Neural cell (in vitro differentiated cells): ENCODE results near the gene ITPR2. TPM values are rescaled to one million over a fixed set of nuclear protein-coding genes. Genes with fewer than 3 reads are reported as not detected.

Experiments used
- H2AFZ ChIP-seq: fragments of 200-600, 300-800 bp; sonication (generic), shearing (Covaris generic); 2 replicates; pipeline ENCODE4 v1.6.0; 2014; ENCODE audit warnings: low read depth, mild to moderate bottlenecking, antibody characterized with exemption, low read length, moderate library complexity
- H3F3A ChIP-seq: fragments of 200-600 bp; shearing (Covaris generic); 2 replicates; pipeline ENCODE4 v1.6.1; 2016; ENCODE audit warnings: mild to moderate bottlenecking, moderate library complexity, mixed read lengths, antibody characterized with exemption, low read length; ENCODE audit not compliant: insufficient read depth, poor library complexity, severe bottlenecking
- H3K27ac ChIP-seq: fragments of 200-600, 300-800 bp; sonication (generic), shearing (Covaris generic); 2 replicates; pipeline ENCODE4 v1.5.1; 2014; ENCODE audit warnings: mild to moderate bottlenecking, low read length, moderate library complexity
- H3K27me3 ChIP-seq: fragments of 300-800, 200-600 bp; sonication (generic), shearing (Covaris generic); 2 replicates; pipeline ENCODE4 v1.6.0; 2014; ENCODE audit warnings: mild to moderate bottlenecking, low read depth, low read length, moderate library complexity; ENCODE audit not compliant: insufficient read depth
- H3K36me3 ChIP-seq: fragments of 300-800, 200-600 bp; sonication (generic), shearing (Covaris generic); 2 replicates; pipeline ENCODE4 v1.5.1; 2014; ENCODE audit warnings: mild to moderate bottlenecking, antibody characterized with exemption, low read length, moderate library complexity; ENCODE audit not compliant: insufficient read depth
- H3K4me2 ChIP-seq: fragments of 300-800, 200-600 bp; sonication (generic), shearing (Covaris generic); 2 replicates; pipeline ENCODE4 v1.6.0; 2014; ENCODE audit warnings: mild to moderate bottlenecking, low read length
- H3K4me3 ChIP-seq: fragments of 300-800, 200-600 bp; sonication (generic), shearing (Covaris generic); 2 replicates; pipeline ENCODE4 v1.5.1; 2014; ENCODE audit warnings: mild to moderate bottlenecking, low read length, moderate library complexity
- H3K79me2 ChIP-seq: fragments of 200-600 bp; shearing (Covaris generic); replicated peaks from 2 replicates; pipeline ENCODE4 v1.6.0; 2014; ENCODE audit warnings: mild to moderate bottlenecking, low read length, moderate library complexity; ENCODE audit not compliant: insufficient read depth
- H3K9ac ChIP-seq: fragments of 300-800, 200-600 bp; sonication (generic), shearing (Covaris generic); 2 replicates; pipeline ENCODE4 v1.6.1; 2016; ENCODE audit warnings: mild to moderate bottlenecking, low read length, mixed read lengths
- H3K9me2 ChIP-seq: fragments of 200-600 bp; shearing (Covaris generic); 2 replicates; pipeline ENCODE4 v1.6.1; 2016; ENCODE audit warnings: mild to moderate bottlenecking, low read length, mixed read lengths; ENCODE audit not compliant: insufficient read depth
- H3K9me3 ChIP-seq: fragments of 200-600, 300-800 bp; sonication (generic), shearing (Covaris generic); 2 replicates; pipeline ENCODE4 v1.6.1; 2016; ENCODE audit warnings: mild to moderate bottlenecking, mixed run types, low read length, moderate library complexity, mixed read lengths
- H4K20me1 ChIP-seq: fragments of 200-600 bp; shearing (Covaris generic); 2 replicates; pipeline ENCODE4 v1.6.1; 2016; ENCODE audit warnings: mild to moderate bottlenecking, mixed run types; ENCODE audit not compliant: insufficient read depth
- EP300 ChIP-seq: fragments of 450-650 bp; conservative IDR thresholded peaks from 2 replicates; pipeline ENCODE4 v1.6.1; 2014; ENCODE audit warnings: antibody characterized with exemption, mild to moderate bottlenecking, moderate library complexity; ENCODE audit not compliant: poor library complexity, severe bottlenecking
- EZH2 ChIP-seq: fragments of 200-600, 300-800 bp; shearing (Covaris generic), sonication (generic); IDR thresholded peaks from 2 replicates; pipeline ENCODE4 v1.6.1; 2014; ENCODE audit warnings: antibody characterized with exemption, low read length, borderline replicate concordance, mild to moderate bottlenecking; ENCODE audit not compliant: insufficient read depth, poor library complexity, severe bottlenecking
- MXI1 ChIP-seq: fragments of 450-650 bp; conservative IDR thresholded peaks from 2 replicates; pipeline ENCODE4 v1.6.1; 2014; ENCODE audit warnings: antibody characterized with exemption, mild to moderate bottlenecking; ENCODE audit not compliant: poor library complexity, severe bottlenecking
- POLR2AphosphoS5 ChIP-seq: IDR thresholded peaks from 2 replicates; pipeline ENCODE4 v1.6.1; 2012
- RAD21 ChIP-seq: fragments of 450-650 bp; conservative IDR thresholded peaks from 2 replicates; pipeline ENCODE4 v1.6.1; 2014; ENCODE audit warnings: antibody characterized with exemption, mild to moderate bottlenecking, moderate library complexity
- SMC3 ChIP-seq: fragments of 450-650 bp; conservative IDR thresholded peaks from 2 replicates; pipeline ENCODE4 v1.6.1; 2014; ENCODE audit warnings: antibody characterized with exemption, mild to moderate bottlenecking, moderate library complexity; ENCODE audit not compliant: poor library complexity
- TAF1 ChIP-seq: IDR thresholded peaks from 2 replicates; pipeline ENCODE4 v1.6.1; 2012; ENCODE audit warnings: low read depth
- polyA plus RNA-seq: library from polyadenylated mRNA; depleted of rRNA; stranded (reverse); fragments of >200 nt; gene quantifications from 2 replicates; pipeline ENCODE4 v1.2.3, GENCODE V29; 2014
- TF ChIP-seq, protein P1 (sequence below): IDR thresholded peaks from 2 replicates; pipeline ENCODE4 v1.6.1; 2012; ENCODE audit warnings: borderline replicate concordance
- TF ChIP-seq, protein P2 (sequence below): fragments of 450-650 bp; IDR thresholded peaks from 2 replicates; pipeline ENCODE4 v1.5.1; 2014; ENCODE audit warnings: antibody characterized with exemption, mild to moderate bottlenecking, moderate library complexity; ENCODE audit not compliant: poor library complexity, severe bottlenecking

The ITPR2 gene
- polyA plus RNA-seq, 1 donor from 2014 or later, result 2.0 TPM

DNA sequence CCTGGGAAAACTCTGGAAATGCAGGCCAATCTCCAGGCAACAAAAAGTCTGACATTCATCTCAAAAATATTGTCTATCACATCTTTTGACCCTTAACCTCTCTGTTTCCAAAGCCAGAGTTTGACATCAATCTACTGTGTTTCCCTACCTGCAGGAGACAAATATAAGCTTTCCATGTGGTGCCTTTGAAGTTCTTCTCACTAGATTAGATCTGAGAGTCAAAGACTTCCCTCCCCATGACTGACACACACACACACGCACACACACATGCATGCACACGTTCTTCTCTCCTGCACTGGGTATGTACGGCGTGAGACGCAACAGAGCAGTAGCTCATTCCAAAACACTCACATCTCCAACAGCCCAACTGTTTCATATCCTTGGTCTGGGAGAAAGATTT, 8.1 kb upstream of the ITPR2 start:
- Histone ChIP-seq H3K27me3 (peaks cover 5% of the 10 kb centered on the region), H3K9me2 (no peaks in the 10 kb centered on the region)

DNA sequence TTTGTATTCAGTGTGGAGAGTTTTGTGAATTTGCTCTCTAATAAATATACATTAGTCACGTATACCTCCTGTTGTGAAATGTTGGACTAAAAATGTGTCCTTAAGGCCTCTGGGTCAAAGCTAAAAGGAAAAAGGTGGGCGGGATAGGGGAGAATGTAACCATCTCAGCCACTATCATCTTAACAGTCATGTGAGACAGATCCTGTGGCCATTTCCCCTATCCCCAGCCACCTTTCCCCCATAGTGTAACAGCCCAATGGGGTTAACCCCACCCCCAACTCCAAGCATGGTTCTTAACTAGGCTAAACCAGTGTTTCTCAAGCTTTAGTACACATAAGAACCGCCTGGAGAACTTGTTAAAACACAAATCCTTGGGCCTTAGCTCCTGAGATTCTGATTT, 6.5 kb upstream of the ITPR2 start:
- H3K4me3 ChIP-seq, result no peak overlapping the region
- H3K4me2 ChIP-seq, result no peak overlapping the region
- no peak for TF ChIP-seq RAD21
- TF ChIP-seq, protein P1, sequence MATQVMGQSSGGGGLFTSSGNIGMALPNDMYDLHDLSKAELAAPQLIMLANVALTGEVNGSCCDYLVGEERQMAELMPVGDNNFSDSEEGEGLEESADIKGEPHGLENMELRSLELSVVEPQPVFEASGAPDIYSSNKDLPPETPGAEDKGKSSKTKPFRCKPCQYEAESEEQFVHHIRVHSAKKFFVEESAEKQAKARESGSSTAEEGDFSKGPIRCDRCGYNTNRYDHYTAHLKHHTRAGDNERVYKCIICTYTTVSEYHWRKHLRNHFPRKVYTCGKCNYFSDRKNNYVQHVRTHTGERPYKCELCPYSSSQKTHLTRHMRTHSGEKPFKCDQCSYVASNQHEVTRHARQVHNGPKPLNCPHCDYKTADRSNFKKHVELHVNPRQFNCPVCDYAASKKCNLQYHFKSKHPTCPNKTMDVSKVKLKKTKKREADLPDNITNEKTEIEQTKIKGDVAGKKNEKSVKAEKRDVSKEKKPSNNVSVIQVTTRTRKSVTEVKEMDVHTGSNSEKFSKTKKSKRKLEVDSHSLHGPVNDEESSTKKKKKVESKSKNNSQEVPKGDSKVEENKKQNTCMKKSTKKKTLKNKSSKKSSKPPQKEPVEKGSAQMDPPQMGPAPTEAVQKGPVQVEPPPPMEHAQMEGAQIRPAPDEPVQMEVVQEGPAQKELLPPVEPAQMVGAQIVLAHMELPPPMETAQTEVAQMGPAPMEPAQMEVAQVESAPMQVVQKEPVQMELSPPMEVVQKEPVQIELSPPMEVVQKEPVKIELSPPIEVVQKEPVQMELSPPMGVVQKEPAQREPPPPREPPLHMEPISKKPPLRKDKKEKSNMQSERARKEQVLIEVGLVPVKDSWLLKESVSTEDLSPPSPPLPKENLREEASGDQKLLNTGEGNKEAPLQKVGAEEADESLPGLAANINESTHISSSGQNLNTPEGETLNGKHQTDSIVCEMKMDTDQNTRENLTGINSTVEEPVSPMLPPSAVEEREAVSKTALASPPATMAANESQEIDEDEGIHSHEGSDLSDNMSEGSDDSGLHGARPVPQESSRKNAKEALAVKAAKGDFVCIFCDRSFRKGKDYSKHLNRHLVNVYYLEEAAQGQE, result no peak
- no peak for TF ChIP-seq MXI1
- TF ChIP-seq, protein P2, sequence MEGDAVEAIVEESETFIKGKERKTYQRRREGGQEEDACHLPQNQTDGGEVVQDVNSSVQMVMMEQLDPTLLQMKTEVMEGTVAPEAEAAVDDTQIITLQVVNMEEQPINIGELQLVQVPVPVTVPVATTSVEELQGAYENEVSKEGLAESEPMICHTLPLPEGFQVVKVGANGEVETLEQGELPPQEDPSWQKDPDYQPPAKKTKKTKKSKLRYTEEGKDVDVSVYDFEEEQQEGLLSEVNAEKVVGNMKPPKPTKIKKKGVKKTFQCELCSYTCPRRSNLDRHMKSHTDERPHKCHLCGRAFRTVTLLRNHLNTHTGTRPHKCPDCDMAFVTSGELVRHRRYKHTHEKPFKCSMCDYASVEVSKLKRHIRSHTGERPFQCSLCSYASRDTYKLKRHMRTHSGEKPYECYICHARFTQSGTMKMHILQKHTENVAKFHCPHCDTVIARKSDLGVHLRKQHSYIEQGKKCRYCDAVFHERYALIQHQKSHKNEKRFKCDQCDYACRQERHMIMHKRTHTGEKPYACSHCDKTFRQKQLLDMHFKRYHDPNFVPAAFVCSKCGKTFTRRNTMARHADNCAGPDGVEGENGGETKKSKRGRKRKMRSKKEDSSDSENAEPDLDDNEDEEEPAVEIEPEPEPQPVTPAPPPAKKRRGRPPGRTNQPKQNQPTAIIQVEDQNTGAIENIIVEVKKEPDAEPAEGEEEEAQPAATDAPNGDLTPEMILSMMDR, result no peak
- TF ChIP-seq SMC3, result no peak
- no peak for TF ChIP-seq TAF1
- no peak for TF ChIP-seq EZH2
- no peak for TF ChIP-seq POLR2AphosphoS5
- no peak for TF ChIP-seq EP300
- no peak overlapping the region for H3K27ac ChIP-seq
- peaks cover 8% of the 10 kb centered on the region for H3K27me3 ChIP-seq
- no peaks in the 10 kb centered on the region for H3K79me2 ChIP-seq
- no peaks in the 10 kb centered on the region for H4K20me1 ChIP-seq
- no peak overlapping the region for H2AFZ ChIP-seq
- no peaks in the 10 kb centered on the region for H3F3A ChIP-seq
- H3K9me3 ChIP-seq, result no peaks in the 10 kb centered on the region
- H3K36me3 ChIP-seq, result no peaks in the 10 kb centered on the region
- H3K9me2 ChIP-seq, result no peaks in the 10 kb centered on the region
- H3K9ac ChIP-seq, result no peak overlapping the region

More for the DNA sequence above, 8.1 kb upstream of the ITPR2 start:
- no peak overlapping the region for H2AFZ ChIP-seq
- no peak overlapping the region for H3K27ac ChIP-seq
- H3K4me2 ChIP-seq, result no peak overlapping the region
- no peaks in the 10 kb centered on the region for H4K20me1 ChIP-seq
- H3F3A ChIP-seq, result no peaks in the 10 kb centered on the region
- no peak overlapping the region for H3K4me3 ChIP-seq
- no peaks in the 10 kb centered on the region for H3K36me3 ChIP-seq
- TF ChIP-seq POLR2AphosphoS5, result no peak
- TF ChIP-seq, protein P2, result no peak
- TF ChIP-seq MXI1, result no peak
- TF ChIP-seq EP300, result no peak
- TF ChIP-seq RAD21, result no peak
- no peak for TF ChIP-seq TAF1
- no peak for TF ChIP-seq EZH2
- TF ChIP-seq SMC3, result no peak
- TF ChIP-seq, protein P1, result no peak
- no peak overlapping the region for H3K9ac ChIP-seq
- no peaks in the 10 kb centered on the region for H3K9me3 ChIP-seq
- no peaks in the 10 kb centered on the region for H3K79me2 ChIP-seq
